IPS-18a (cell line): ENCODE results near the gene BRD9.

Experiments
- H3K27ac ChIP-seq: one replicate; pipeline ENCODE4 v1.5.1; 2013; ENCODE audit warnings: low read length
- H3K27me3 ChIP-seq: one replicate; pipeline ENCODE4 v1.6.1; 2013; ENCODE audit warnings: mild to moderate bottlenecking, low read length; ENCODE audit not compliant: control insufficient read depth, insufficient read depth
- H3K36me3 ChIP-seq: one replicate; pipeline ENCODE4 v1.6.1; 2013; ENCODE audit warnings: low read depth, low read length; ENCODE audit not compliant: control insufficient read depth
- H3K4me1 ChIP-seq: one replicate; pipeline ENCODE4 v1.6.1; 2013; ENCODE audit warnings: low read depth, low read length; ENCODE audit not compliant: control insufficient read depth
- H3K4me3 ChIP-seq: one replicate; pipeline ENCODE4 v1.5.1; 2013; ENCODE audit warnings: low read length
- H3K9ac ChIP-seq: one replicate; pipeline ENCODE4 v1.6.1; 2013; ENCODE audit warnings: mild to moderate bottlenecking, low read length, moderate library complexity
- H3K9me3 ChIP-seq: one replicate; pipeline ENCODE4 v1.6.1; 2013; ENCODE audit warnings: low read depth, low read length; ENCODE audit not compliant: control insufficient read depth

BRD9 gene

DNA sequence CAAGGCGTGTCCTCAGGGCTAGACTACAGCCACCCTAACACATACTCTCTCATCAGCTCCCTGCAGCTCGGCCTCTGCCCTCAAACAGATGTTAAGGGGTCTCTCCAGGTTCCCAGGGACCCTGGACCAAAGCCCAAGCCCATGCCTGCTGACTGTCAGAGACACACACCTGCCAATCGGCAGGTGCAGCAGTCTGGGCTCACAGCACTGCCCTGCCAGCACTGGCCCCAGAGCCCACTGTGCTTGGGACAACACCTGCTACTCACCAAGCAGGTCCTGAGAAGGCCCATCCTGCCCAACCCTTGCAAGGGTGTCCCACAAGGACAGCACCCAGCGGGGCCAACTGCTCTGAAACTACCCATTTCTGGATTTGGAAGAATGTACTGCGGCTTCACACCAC lies 21.6 kb downstream of the BRD9 start:
- Histone ChIP-seq H3K27me3 (no peaks in the 10 kb centered on the region), H3K36me3 (peaks cover 91% of the 10 kb centered on the region), H3K4me1 (no peaks in the 10 kb centered on the region), H3K4me3 (no peak overlapping the region), H3K9me3 (no peaks in the 10 kb centered on the region), H3K9ac (no peak overlapping the region), H3K27ac (no peak overlapping the region)

DNA sequence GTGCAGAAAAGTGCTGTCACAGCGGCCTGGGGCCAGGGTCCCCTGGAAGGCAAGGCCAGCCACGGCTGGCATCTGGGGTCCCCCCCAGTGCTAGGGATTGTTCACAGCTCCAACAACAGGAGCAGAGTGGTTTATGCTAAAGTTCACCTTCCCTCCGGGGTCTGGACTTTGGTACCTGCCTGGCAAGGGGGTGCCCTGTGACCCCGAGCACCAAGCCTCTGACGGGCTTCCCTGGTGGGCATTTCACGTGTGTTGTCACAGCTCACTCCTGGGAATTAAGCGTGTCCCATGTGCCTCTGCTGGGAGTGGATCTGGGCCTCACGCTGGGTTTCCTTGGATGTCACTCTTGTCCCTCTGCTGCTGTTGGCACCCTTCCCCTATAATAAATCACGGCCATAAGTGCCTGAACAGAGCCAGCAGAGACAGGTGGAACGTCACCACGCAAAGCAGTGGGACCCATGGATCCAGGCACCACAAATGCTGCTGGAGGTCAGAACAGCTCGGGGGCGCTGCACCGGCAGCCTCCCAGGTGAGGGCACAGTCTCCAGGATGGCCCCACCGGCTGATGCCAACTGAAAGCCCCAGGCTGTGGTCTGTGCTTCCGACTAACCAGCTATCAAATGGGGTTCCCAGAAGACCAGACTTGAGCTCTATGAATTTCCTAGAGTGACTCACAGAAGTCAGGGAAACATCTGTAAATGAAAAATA lies 24.0 kb downstream of the BRD9 start:
- Histone ChIP-seq H3K27ac (no peak overlapping the region), H3K27me3 (no peaks in the 10 kb centered on the region), H3K9me3 (no peaks in the 10 kb centered on the region), H3K4me3 (no peak overlapping the region), H3K4me1 (no peaks in the 10 kb centered on the region), H3K36me3 (peaks cover 92% of the 10 kb centered on the region), H3K9ac (no peak overlapping the region)

GRCh38 chr5:867300-867870 lies 25.2 kb downstream of the BRD9 start:
- no peaks in the 10 kb centered on the region for H3K9me3 ChIP-seq
- H3K36me3 ChIP-seq: peaks cover 93% of the 10 kb centered on the region
- no peak overlapping the region for H3K4me3 ChIP-seq
- H3K27me3 ChIP-seq: no peaks in the 10 kb centered on the region
- H3K27ac ChIP-seq: no peak overlapping the region
- no peaks in the 10 kb centered on the region for H3K4me1 ChIP-seq
- H3K9ac ChIP-seq: no peak overlapping the region

DNA sequence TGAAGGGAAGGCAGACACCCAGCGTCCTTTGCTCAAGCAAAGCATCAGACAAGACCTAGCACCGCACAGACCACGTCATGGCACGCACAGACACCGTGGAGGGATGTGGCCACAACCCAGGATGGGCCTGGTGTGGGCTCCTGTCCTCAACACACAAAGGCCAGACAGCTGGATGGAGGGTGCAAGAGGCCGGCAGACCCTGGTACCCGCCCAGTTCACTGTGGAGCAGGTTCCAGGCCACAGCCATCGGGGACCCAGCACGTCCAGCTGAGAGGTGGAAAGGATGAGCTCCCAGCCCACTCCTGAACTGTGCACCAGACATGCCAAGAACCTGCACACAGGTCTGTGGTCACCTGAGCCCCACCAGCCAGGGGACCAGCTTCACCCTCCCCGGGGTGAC lies 26.8 kb downstream of the BRD9 start:
- no peak overlapping the region for H3K27ac ChIP-seq
- H3K4me1 ChIP-seq: no peaks in the 10 kb centered on the region
- no peaks in the 10 kb centered on the region for H3K27me3 ChIP-seq
- no peak overlapping the region for H3K4me3 ChIP-seq
- H3K9me3 ChIP-seq: no peaks in the 10 kb centered on the region
- H3K9ac ChIP-seq: no peak overlapping the region
- peaks cover 77% of the 10 kb centered on the region for H3K36me3 ChIP-seq

DNA sequence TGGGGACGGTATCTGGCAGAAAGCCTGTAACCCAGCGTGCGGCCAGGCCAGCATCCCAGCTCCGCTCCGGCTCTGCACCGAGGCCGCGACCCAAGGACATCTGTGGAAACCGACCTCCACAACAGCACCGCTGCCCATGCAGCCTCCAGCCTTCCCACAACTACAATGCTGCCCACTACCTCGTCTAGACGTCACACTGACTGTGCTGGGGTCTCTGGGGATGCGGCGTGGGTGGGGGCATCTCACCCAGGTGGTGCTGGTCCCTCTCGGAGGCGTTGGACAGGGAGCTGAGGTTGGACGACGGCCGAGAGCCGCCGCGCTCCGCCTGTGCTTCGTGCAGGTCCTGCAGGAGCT lies 27.5 kb downstream of the BRD9 start:
- H3K4me1 ChIP-seq: no peaks in the 10 kb centered on the region
- no peak overlapping the region for H3K9ac ChIP-seq

DNA sequence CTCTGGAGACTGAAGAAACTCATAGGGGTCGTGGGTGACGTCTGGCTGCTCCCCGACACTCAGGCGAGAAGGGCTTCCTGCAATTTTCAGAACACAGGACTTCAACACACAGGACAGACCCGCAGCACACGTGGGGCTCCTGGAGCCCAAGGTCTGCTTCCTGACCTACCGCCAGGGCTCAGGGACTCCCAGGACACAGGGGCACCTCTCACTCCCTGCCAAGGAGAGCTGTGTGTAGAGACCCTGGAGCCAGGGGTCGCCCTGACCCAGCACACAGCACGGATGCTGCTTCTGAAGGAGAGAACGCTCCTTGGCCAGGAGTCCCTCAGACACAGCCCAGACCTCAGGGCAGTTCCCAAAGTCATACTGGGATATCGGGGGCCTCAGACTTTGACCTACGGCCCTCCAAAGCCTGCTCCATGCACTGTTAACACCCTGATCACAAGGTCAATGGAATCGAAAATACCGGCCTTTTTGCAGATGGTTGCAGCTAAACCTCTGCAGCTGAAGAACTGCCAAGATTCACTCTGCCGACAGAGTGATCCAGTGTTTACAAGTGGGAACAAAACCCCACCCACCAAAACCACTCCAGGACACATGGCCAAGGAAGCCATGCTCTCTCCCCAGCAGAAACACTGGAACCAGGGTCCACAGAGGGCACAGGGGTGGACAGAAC lies 28.0 kb downstream of the BRD9 start:
- Histone ChIP-seq H3K9ac (no peak overlapping the region), H3K4me1 (no peaks in the 10 kb centered on the region), H3K27me3 (no peaks in the 10 kb centered on the region), H3K27ac (no peak overlapping the region), H3K9me3 (no peaks in the 10 kb centered on the region), H3K36me3 (peaks cover 66% of the 10 kb centered on the region), H3K4me3 (no peak overlapping the region)

More for the DNA sequence above, 27.5 kb downstream of the BRD9 start:
- no peaks in the 10 kb centered on the region for H3K27me3 ChIP-seq
- no peak overlapping the region for H3K4me3 ChIP-seq
- peaks cover 71% of the 10 kb centered on the region for H3K36me3 ChIP-seq
- no peak overlapping the region for H3K27ac ChIP-seq
- no peaks in the 10 kb centered on the region for H3K9me3 ChIP-seq

DNA sequence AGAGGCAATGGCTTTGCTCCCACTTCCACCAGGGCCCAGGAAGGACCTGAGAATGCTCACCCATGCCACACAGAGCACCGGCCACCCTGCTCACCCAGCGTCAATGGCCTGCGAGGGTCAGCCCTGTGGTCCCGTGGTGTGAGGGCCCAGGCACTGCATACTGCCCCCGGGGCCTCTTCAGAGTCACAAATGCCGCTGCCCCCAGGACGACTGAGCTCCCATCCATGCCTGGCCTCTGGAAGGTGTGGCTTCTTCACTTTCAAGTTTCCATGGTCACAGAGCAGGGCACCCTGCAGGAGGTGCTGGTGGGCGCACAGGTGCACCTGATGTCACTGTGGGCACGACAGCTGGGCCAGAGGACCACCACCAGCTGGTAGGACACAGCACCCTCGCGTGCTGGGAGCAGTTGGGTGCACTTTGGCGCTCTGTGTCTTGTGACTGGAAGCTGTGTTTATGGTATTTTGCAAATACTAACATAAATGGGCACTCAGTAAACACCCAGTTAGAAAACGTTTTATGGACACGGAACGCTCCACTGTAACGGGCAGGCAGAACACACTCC lies 29.3 kb downstream of the BRD9 start:
- Histone ChIP-seq H3K27ac (no peak overlapping the region), H3K27me3 (no peaks in the 10 kb centered on the region), H3K4me3 (no peak overlapping the region), H3K9me3 (no peaks in the 10 kb centered on the region), H3K4me1 (no peaks in the 10 kb centered on the region), H3K9ac (no peak overlapping the region), H3K36me3 (peaks cover 53% of the 10 kb centered on the region)

GRCh38 chr5:862367-863243 lies 30.0 kb downstream of the BRD9 start:
- Histone ChIP-seq H3K9ac (no peak overlapping the region), H3K27me3 (no peaks in the 10 kb centered on the region), H3K27ac (no peak overlapping the region), H3K36me3 (peaks cover 45% of the 10 kb centered on the region), H3K4me3 (no peak overlapping the region), H3K4me1 (no peaks in the 10 kb centered on the region), H3K9me3 (no peaks in the 10 kb centered on the region)

DNA sequence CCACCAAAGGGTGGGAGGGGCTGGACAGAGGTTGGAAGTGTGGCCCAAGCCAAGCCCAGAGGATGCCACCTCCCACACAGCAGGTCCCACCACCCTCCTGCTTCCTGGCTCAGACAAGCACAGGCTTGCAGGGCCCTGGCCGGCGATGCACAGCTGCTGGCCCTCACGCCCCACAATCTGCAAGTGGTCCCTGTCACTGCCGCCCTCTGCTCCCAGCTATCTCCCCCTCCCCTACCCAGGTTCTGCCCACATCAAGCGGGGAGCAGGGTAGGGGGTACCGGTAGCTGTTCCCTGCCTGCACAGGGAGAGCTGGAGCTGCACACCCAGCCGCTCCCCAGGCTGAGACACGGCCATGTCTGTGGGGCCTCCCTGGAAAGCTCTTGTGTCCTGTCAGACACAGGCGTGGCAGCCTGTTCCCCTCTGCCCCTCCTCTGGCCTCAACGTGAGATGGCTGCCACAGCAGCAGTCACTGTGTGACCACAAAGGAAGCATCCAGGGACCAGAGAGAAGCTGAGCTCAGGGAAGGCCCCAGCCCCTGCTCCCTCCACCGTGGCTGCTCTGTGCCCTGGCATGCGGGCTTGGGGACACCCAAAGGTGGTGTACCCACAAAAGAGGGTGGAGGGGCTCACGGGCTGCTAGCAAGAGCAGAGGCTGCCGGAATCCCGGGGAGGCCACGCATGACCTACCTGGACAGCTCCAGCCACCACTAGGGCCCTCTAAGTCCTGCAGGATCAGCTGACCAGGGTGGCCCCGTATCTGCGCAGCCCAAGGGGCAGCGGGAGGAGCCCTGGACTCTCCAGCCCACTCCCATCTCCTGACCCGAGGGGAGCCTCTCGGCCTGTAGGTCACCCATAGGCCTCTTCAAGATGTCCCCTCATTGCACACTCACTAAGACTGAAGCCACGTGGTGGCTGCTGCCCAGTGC lies 30.9 kb downstream of the BRD9 start:
- H3K27me3 ChIP-seq: no peaks in the 10 kb centered on the region
- peaks cover 39% of the 10 kb centered on the region for H3K36me3 ChIP-seq
- H3K27ac ChIP-seq: no peak overlapping the region
- H3K9ac ChIP-seq: no peak overlapping the region
- H3K4me3 ChIP-seq: no peak overlapping the region
- H3K9me3 ChIP-seq: no peaks in the 10 kb centered on the region
- H3K4me1 ChIP-seq: no peaks in the 10 kb centered on the region

DNA sequence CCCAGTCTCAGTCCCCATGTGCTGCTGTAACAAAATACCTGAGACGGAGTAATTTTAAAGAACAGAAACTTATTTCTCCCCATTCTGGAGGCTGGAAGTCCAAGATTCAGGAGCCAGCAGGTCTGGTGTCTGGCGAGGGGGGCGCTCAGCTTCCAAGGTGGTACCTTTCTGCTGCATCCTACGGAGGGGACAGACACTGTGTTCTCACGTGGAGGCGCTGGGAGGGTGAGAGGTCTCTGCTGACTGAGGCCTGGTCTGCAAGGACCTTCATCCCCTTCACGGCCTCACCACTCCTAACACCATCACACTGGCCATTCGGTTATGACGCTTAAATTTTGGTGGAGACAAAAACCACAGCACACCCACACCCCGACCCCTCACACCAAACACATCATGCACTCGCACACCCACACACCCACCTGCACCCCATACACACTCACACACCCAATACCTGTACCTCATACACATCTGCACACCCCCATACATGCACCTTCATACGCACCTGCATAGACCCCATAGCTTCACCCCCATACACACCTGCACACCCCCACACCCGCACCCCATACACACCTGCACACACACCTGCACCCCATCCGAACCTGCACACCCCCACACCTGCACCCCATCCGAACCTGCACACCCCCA lies 32.0 kb downstream of the BRD9 start:
- H3K4me3 ChIP-seq: no peak overlapping the region
- no peaks in the 10 kb centered on the region for H3K4me1 ChIP-seq
- H3K9me3 ChIP-seq: no peaks in the 10 kb centered on the region
- no peak overlapping the region for H3K9ac ChIP-seq
- H3K27ac ChIP-seq: no peak overlapping the region
- peaks cover 32% of the 10 kb centered on the region for H3K36me3 ChIP-seq
- H3K27me3 ChIP-seq: no peaks in the 10 kb centered on the region
